Vagina (tissue), 2 donors: Measurements from ENCODE around the gene RASGRF2.

ENCODE experiments used
- POLR2A ChIP-seq, 2 donors: fragments of 450-650 bp; IDR thresholded peaks; one replicate each; pipeline ENCODE4 v1.6.1; 2017; ENCODE audit warnings: antibody characterized with exemption in 2 of 2, mild to moderate bottlenecking in 2 of 2, moderate library complexity in 2 of 2
- POLR2AphosphoS5 ChIP-seq, 2 donors: sonication (generic); formaldehyde crosslinking; IDR thresholded peaks; one replicate each; pipeline ENCODE4 v1.9.0; 2017; ENCODE audit warnings: antibody characterized with exemption in 2 of 2, mild to moderate bottlenecking in 2 of 2, low read depth in 1 of 2; ENCODE audit not compliant: insufficient read depth in 1 of 2
- TF ChIP-seq, protein P1 (sequence below), 3 experiments: fragments of 450-650 bp in 2 of 3; fragments of 200-600 bp in 1 of 3; sonication (generic) in 1 of 3; IDR thresholded peaks; one replicate each; pipeline ENCODE4 v1.5.1; 2017 to 2019; ENCODE audit warnings: antibody characterized with exemption in 3 of 3, mild to moderate bottlenecking in 2 of 3, moderate library complexity in 2 of 3

DNA sequence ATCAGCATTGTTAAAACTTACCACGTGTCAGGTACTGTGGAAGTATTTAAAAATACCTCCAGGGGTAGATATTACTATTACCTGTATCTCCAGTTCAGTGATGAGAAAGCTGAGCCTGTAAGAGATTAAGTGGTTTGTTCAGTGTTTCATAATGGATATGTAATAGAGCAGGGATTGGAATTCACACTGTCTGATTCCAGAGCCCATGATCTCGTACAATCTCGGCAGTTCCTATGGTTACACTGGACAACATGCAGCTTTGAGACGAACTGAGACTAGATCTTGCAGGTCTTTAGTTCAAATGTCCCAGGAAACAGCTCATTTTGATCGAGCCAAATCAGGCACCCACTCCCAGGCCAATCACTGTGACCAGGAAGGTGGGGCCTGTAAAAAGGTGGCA, 8.8 kb upstream of the RASGRF2 start:
- TF ChIP-seq, protein P1, sequence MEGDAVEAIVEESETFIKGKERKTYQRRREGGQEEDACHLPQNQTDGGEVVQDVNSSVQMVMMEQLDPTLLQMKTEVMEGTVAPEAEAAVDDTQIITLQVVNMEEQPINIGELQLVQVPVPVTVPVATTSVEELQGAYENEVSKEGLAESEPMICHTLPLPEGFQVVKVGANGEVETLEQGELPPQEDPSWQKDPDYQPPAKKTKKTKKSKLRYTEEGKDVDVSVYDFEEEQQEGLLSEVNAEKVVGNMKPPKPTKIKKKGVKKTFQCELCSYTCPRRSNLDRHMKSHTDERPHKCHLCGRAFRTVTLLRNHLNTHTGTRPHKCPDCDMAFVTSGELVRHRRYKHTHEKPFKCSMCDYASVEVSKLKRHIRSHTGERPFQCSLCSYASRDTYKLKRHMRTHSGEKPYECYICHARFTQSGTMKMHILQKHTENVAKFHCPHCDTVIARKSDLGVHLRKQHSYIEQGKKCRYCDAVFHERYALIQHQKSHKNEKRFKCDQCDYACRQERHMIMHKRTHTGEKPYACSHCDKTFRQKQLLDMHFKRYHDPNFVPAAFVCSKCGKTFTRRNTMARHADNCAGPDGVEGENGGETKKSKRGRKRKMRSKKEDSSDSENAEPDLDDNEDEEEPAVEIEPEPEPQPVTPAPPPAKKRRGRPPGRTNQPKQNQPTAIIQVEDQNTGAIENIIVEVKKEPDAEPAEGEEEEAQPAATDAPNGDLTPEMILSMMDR (IDR thresholded peaks at IDR 0.05): no peak
- TF ChIP-seq POLR2AphosphoS5 (IDR thresholded peaks at IDR 0.05; ENCODE audit: insufficient read depth in 1 of 2, low read depth in 1 of 2) (no peak), POLR2A (IDR thresholded peaks at IDR 0.05) (no peak)
